NOMO-1 (cell line): ENCODE data around the gene NTSR1.
"Not testable (repeated sequence)": the region's sequence is repeated elsewhere in the genome, so short reads cannot be mapped to it uniquely, and the experiment has no call there.

ENCODE experiments used
- DNase-seq, 2 experiments: peaks; one replicate each; lab custom pipeline; 2025; ENCODE audit not compliant: unreplicated experiment in 2 of 2; lab: John Stamatoyannopoulos, UW

Gene NTSR1

DNA sequence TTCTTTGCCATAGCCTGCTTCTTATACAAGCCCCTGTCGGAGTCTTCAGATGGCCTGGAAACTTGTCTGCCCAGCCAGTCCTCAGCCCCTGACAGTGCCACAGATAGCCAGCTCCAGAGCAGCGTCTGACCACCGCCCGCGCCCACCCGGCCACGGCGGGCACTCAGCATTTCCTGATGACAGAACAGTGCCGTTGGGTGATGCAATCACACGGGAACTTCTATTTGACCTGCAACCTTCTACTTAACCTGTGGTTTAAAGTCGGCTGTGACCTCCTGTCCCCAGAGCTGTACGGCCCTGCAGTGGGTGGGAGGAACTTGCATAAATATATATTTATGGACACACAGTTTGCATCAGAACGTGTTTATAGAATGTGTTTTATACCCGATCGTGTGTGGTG, 36.9 kb upstream of the NTSR1 start:
- DNase-seq, result peak; percentile 67 to 76

DNA sequence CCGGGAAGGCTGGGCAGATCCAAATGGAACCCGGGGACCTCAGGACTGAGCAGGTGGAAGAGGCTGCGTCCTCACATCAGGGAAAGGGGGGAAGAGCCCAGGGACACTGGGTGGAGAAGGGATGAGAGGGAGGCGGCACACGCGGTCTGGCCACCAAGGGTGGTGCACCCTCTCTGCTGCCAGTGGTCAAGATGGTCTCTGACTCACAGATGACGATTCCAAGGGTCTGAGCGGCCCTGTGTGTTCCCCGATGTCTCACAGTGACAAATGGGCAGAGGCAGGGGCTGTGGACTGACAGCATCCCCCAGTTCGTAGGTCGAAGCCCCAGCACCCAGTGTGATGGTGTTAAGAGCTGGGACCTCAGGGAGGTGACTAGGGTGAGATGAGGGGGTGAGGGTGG, 34.3 kb upstream of the NTSR1 start:
- DNase-seq, result no peak

DNA sequence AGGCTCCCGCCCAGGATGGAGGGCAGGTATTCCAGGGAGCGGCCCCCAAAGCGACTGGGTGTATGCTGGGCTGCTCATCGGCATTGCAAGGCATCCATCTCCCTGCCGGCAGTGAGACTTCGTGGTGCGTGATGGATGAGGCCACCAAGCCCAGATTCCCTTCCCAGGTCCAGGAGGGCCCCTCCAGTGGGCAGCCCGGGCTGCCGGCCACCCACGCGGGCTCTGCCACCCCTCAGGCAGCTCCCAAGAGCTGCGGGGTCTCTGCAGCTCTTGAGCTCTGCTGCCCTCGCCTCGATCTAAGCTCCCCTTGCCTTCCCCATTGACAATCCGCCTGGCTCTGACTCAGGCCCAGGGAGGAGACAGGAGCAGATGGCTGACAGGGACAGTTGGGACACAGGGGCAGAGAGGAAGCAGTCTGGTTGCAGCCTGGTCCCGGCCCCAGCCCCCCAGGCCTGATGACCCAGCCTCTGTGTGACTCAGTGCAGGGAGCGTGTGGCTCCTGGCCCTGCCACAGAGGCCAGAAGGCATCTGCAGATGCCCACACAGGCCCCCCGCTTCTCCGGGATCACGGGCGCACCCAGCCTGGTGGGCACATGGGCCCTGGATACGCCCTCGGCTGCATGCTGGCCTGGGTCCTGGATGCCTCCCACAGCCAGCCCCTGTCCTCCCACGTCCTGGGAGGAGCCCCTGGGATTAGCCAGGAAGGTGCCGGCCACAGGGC, 33.3 kb upstream of the NTSR1 start:
- DNase-seq, result peak; percentile 80 to 81

DNA sequence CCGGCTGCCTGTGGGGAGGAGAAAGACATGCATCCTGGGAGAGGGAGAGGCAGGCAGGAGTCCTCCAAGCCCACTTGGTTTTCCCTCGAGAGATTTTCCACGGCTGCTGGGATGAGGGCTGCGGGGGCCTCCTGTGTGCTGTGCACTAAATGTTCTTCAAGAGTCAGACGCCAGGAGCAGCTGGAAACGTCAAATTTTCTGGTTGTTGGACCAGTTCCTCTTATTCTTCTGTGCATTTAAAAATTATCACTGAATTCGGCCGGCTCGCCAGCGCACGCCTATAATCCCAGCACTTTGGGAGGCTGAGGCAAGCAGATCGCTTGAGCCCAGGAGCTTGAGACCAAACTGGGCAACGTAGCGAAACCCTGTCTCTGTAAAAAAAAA, 32.8 kb upstream of the NTSR1 start:
- DNase-seq, result peak in 1 of 2 experiments; percentile 24

DNA sequence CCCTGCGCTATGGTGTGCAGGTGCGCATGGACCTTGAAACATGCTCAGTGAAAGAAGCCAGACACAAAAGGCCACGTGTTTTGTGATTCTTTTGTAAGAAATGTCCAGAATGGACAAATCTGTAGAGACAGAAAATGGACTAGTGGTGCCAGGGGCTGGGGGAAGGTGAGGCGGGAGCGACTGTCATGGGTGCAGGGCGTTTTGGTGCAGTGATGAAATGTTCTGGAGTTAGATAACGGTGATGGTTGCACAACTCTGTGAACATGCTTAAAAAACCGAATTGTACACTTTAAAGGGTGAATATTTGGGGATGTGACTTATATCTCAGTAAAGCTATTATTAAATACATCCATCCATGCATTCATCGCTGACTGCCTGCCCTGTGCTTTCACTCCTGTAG, 31.7 kb upstream of the NTSR1 start:
- DNase-seq, result no peak

DNA sequence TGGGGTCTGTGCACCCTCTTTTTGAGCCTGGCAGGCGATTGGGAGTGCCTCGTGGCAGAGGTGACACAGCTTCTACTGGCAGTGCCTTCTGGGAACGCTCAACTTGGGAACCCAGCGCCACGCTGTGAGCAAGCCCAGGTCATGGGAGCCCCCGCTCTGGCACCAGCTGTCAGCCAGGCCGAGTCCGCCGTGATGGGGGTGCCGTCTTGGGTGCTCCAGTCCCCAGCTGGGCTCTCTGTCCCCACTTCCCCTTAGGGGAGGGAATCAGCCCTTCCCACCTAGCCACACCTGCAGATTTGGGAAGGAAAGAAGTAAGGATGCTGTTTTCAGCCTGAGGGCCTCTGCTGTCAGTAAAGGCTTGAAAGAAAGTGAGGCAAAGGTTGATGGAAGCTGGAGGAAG, 31.0 kb upstream of the NTSR1 start:
- DNase-seq, result no peak

DNA sequence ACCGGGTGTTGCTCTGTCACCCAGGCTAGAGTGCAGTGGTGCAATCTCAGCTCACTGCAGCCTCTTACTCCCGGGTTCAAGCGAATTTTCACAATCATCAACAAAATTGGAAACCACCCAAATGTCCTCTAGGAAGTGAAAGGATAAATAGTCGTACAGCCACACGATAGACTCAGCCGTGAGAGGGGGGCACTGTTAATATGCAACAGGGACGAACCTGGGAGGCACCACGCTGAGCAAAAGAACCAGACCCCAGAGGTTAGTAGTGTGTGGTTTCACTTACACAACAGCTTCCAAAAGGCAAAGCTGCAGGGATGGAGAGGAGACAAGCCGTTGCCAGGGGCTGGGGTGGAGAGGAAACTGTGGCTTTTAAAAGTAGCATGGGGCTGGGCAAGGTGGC, 30.1 kb upstream of the NTSR1 start:
- peak; percentile 81 to 92 for DNase-seq

DNA sequence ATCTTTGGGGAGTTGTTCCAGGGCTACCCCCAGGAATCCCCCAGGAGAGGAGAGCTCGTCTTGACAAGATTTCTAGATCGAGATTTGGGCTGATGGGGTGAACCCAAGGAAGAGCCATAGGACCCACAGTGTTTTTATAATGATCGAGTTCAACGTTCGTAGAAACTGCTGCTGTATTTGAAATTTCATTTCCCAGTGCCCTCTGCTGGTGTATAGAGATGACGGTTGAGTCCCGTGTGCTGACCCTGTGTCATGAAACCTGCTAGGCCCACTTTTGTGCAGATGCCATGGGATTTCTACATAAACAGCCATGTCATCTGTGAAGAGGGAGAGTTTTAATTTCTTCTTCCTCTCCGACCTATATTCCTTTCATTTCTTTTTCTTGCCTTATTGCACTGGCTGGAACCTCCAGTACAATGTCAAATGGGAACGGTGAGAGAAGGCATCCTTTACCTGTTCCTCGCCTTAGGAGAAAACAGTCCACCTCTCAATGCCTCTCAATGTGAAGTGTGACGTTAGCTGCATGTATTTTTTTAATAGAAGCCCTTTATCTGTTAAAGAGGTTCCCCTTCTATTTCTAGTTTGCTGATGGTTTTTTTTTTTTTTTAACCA, 28.6 kb upstream of the NTSR1 start:
- no peak for DNase-seq

DNA sequence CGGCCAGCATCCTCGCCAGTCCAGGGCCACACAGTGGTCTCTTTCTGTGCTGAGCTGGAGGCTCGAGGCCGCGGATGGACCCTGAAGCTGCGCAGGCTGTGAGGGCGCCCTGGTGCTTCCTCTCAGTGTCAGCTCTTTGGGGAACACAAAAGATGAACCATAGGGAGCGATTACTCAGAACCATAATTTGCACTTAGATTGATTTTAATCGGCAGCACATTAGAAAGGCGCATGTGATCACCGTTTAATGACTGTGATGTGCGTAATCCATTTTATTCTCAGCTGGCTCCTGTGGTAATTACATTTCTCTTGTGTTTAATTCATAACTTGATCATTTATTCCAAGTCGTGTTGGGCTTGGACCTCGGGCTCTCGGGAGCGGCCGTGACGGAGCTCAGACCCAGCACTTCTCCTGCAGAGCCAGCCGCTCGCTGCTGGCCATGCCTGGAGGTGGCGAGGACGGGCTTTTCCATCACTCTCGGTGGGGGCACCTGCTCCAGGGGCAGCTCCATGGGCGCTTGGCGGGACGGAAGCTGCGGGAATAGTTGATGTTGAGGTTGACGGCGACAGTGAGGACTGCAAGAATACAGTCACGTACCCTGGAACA, 25.6 kb upstream of the NTSR1 start:
- DNase-seq, result no peak

DNA sequence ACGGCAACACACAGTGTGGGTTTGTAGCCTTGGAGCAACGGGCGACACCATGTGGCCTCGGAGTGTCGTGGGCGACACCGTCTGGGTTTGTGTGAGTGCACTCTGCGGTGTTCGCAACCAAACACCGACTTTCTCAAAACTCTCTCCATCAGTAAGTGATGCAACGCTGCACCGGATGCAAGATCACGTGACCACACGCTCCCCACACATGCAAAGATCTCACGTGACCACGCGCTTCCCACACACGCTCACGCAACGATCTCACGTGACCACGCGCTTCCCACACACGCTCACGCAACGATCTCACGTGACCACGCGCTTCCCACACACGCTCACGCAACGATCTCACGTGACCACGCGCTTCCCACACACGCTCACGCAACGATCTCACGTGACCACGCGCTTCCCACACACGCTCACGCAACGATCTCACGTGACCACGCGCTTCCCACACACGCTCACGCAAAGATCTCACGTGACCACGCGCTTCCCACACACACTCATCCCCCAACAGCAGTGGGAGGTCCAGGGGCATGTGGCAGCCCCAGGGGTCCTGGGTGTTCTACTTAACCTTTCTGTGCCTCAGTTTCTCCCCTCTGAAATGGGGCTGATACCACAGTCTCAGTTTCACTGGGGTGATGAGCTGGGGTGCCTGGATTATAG, 24.8 kb upstream of the NTSR1 start:
- DNase-seq, result not testable (repeated sequence)

DNA sequence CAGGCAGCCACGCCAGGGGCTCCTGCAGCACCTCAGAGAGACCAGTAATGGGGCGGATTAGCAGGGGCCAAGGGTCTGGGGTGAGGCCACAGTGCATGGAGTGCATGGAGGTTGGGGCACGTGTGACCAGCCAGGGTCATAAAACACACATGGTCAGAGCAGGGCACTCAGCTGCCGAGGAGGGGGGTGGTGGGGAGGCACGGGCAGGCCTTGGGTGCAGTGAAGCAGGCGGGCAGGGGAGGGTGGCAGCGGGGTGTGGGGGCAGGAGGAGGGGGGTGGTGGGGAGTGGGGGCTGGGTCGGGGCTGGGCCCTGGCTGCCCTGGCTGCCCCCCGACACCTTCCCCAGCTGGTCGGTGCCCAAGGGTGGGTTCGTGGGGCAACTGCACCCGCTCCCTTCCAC, 23.7 kb upstream of the NTSR1 start:
- no peak for DNase-seq

DNA sequence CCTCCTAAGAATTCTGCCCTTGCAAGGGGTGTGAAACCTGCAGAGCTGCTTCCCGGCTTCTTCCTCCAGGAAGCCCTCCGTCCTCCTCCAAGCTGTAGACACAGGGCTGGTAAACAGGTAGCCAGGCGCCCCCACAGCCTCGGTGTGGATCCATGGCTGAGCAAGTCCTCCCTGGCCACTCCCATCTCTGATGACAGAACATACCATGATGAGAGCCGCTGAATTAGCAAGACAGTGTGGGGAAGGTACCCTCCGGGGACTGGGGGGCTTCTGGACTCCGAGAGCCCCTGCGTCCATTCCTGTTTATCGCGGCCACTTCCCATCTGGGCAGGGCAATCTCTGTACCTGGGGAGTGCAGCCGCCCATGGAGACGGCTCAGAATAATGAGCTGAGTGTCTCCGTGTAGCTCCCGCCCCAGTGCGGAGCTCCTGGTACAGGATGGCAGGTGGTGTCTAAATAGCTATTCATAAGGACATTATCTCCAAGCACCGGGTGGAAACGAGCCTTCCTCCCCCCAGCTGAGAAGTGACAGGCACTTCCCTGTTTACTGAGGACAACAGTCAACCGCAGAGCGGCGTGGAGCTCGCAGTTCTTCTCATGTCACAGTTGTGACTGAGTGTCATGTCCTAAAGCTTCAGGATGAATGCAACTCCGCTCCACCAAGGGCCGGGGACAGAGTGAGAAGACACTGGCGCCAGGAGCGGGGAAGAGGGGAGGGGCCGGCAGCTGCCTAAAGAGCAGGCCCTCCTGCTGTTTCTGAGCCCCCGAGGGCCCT, 22.7 kb upstream of the NTSR1 start:
- peak; percentile 72 to 91 for DNase-seq

DNA sequence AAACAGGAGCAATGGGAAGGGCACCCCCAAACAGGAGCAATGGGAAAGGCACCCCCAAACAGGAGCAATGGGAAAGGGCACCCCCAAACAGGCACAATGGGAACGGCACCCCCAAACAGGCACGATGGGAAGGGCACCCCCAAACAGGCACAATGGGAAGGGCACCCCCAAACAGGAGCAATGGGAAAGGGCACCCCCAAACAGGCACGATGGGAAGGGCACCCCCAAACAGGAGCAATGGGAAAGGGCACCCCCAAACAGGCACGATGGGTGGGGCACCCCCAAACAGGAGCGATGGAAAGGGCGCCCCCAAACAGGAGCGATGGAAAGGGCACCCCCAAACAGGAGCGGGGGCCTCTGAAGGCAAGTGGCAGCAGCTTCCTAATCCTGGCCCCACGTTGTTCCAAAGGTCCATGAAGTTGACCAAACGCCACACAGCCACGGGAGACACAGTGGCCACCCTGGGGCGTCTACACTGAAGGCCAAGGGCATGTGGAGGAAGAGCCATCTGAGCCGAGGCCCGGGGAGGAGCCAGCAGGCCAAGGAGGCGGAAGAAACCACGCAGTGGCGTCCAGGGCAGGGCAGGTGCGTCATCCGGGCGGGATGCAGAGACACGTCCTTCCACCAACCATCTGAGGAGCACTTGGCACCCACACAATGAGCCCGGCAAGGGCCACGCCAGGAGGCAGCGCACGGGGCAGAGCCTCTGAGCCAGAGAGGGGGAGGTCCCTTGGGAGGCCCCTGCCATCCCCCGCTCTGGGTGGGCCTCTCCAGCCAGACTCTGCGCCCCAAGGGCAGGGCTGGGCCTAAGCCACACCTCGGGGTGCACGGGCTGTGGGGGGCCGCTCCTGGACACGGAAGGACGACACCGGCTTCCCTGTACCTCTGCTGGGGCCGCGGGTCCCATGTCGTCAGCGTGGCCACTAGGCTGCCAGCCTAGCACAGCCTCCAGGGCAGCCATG, 21.5 kb upstream of the NTSR1 start:
- no peak for DNase-seq

DNA sequence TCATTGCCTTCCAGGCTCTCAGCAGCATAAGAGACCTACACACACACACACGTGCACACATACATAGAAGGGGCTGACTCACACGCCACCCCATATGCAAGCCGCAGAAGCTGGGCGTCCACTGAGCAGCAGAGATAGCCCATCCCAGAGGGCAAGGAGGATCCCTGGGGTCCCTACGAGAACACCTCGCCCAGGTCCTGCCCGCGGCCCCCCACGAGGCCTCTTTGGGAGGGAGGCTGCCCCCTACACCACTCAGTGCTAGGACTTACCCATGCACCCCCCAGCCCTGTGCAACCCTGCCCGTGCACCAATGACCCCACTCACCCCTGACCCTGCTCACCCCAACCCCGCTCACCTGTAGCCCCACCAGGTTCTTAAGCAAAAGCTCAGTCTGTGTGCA, 20.6 kb upstream of the NTSR1 start:
- DNase-seq, result no peak

DNA sequence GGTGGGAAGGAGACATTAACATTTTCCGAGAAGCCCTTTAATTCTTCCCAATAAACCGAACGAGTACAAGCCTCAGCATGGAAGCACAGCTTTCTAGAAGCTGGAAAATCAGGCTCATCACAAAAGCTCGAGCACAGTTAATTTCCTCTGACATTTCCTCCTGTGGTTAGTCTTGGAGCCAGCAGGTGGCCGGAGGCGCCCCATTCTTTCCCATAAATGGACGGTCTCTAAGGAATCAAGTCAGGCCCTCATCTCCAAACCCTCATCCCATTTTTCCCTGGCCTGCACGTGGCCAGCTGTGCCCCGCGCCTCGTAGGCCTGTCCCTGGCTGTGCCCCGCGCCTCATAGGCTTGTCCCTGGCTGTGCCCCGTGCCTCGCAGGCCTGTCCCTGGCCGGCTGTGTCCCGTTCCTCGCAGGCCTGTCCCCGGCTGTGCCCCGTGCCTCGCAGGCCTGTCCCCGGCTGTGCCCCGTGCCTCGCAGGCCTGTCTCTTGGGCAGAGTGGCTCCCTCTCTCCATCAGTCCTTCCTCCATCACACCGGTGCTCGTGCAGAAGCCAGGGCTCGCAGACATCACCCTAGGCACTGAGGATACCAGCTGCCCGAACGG, 19.7 kb upstream of the NTSR1 start:
- no peak for DNase-seq

DNA sequence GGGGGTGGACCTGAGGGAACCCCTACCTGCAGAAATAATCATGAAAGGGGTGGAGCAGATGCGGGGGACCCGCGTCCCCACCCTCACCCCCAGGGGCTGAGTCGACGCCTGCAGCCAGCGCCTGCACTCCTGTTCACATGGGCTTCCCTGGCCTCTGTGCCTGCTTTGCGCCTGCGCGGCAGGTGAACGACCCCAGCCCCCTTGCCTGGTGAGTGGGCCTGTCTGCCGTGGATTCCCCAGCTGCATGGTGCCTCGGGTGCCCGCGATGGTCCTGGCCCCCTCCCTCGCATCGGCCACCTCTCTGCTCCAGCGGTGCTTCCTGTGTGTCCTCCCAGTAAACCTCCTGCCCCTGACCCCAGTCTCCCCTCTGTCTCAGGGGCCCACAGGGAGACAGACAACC, 18.8 kb upstream of the NTSR1 start:
- no peak for DNase-seq

DNA sequence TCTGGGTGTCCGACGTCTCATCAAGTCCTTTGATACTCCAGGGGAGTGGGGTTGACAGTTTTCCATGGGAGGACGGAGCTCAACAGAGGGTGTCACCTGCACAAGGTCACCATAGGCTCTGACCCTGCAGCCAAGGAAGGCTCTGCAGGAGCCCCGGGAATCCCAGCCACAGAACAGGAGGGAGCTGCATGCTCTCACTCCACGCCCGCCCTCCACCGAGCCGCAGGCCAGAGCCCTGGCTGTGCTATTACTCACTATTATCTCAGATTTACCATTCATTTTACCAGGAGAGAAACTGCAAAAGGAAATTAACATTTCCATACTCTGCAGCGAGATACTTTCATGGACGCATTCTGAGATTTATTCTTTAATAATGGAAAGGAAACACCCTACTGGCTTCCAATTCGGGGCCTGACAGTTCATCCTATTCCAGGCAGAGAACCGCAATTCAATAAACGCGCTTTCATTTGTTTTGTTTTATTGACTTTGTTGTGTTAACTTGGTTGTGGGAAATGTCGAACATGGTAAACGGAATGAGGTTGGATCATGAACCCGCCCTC, 18.3 kb upstream of the NTSR1 start:
- no peak for DNase-seq

DNA sequence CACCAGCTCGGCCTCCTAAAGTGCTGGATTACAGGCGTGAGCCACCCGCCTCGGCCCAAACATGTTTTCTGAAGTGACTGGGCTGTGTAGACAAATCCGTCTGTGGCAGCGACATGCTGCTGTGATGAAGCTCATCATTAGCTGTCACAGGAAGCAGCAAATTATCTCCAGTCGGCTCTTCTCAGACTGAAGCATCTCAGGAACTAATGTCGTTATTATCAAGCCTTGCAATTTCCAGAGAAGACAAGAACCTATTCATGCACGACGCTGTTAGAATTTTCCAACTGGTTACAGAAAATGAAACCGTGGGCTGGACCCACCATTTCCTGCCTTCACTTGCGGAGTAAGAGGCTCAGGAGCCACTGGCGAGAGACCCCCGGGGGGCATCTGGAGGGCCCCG, 17.1 kb upstream of the NTSR1 start:
- no peak for DNase-seq

DNA sequence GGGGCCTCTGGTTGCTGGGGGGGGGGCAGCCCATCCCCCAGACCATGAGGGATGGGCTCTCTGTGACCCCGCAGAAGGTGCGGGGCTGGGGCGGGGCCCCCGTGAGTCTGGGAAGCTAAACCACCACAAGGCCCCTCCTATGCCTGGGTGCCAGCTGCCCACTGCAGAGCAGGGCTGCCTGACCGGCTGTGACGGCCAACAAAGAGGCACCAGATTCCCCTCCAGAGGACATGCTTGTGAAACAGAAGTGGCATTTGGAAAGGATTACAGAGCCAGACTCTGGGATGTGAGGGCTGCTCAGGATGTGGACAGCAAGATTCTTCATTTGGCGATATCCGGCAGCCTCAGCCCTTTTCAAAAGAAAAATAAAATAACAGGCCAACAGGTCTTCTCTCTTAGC, 16.5 kb upstream of the NTSR1 start:
- no peak for DNase-seq
